ENCODE results near the gene RBM24. TPM values are rescaled to one million over a fixed set of nuclear protein-coding genes. Genes with fewer than 3 reads are reported as not detected.

Gene RBM24
- total RNA-seq, 1 experiment from 2014 or later: 3.3 TPM

DNA sequence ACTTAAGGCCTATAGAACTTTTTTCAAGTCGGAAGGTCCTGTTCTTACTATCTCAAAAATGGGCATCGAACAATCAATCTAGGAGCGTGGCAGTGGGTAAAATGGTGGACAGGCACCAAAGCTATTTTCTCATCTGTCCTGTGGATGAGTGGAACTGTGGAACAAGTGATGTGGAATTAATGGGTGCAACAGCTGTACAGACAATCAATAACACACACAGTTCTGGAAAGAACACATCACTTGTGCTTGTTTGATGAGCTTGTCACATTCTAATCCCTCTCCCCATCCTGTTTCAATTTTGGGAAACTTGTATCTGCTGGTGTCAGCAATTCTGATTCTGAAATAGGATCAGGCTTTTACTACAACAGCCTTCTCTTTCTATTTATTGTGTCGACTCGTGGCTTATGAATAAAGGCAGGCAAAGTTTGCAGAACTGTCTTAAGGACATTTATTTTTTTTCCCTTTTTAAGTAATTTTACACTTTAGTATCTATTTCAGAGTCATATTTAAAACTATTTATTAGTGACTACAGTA, 11.5 kb downstream of the RBM24 start:
- no peaks in the 10 kb centered on the region for H4K20me1 ChIP-seq (ENCODE audit: insufficient read depth)
- ChIA-PET POLR2A (no interaction called here), RAD21 (ENCODE audit: low non-redundant PET in 1 of 2, low total read pairs in 2 of 2, uncharacterized antibody in 2 of 2, unreplicated experiment in 2 of 2) (no interaction called here), CTCF (no interaction called here)
- ATAC-seq (no peak), DNase-seq (ENCODE audit: low read depth, low spot score) (no peak)
- no peaks in the 10 kb centered on the region for H3K79me2 ChIP-seq (ENCODE audit: insufficient read depth, low read length)
- no peak overlapping the region for H3K4me2 ChIP-seq (ENCODE audit: low read length)
- H3K36me3 ChIP-seq (ENCODE audit: control insufficient read depth in 1 of 2, insufficient read depth in 2 of 2, low read length in 2 of 2): no peaks in the 10 kb centered on the region
- intact Hi-C loops (cut with micrococcal nuclease): no loop called here
- no TSS peak for BruUV-seq (replicated peaks)
- H3K27ac ChIP-seq (ENCODE audit: low read depth, low read length): no peak overlapping the region
- no peak overlapping the region for H3K4me3 ChIP-seq (replicated peaks in 1 of 2; ENCODE audit: low read depth in 1 of 2, low read length in 2 of 2)
- no peak overlapping the region for H2AFZ ChIP-seq (ENCODE audit: low read depth, low read length, poor library complexity, severe bottlenecking)
- no peaks in the 10 kb centered on the region for H3K27me3 ChIP-seq (ENCODE audit: insufficient read depth, low read length)
- no peaks in the 10 kb centered on the region for H3K4me1 ChIP-seq (ENCODE audit: control insufficient read depth in 1 of 2, insufficient read depth in 2 of 2, low read length in 2 of 2)
- no peak overlapping the region for H3K9ac ChIP-seq (ENCODE audit: low read length)
- H3K9me2 ChIP-seq (ENCODE audit: insufficient read depth): no peaks in the 10 kb centered on the region
- no peaks in the 10 kb centered on the region for H3K9me3 ChIP-seq (ENCODE audit: control insufficient read depth in 1 of 2, insufficient read depth in 1 of 2, low read depth in 1 of 2, low read length in 2 of 2)
- TF ChIP-seq FOSL1 (IDR thresholded peaks at IDR 0.05; ENCODE audit: low read depth): no peak
- TF ChIP-seq TCF7L2 (IDR thresholded peaks at IDR 0.05; ENCODE audit: borderline replicate concordance, extremely low read depth, insufficient read depth, insufficient read length): no peak
- no peak for TF ChIP-seq POLR2AphosphoS5 (IDR thresholded peaks at IDR 0.05; ENCODE audit: low read depth, low read length)
- TF ChIP-seq EZH2phosphoT487 (IDR thresholded peaks at IDR 0.05; ENCODE audit: borderline replicate concordance): no peak
- no peak for TF ChIP-seq ELF1 (IDR thresholded peaks at IDR 0.05; ENCODE audit: borderline replicate concordance, low read depth)
- TF ChIP-seq, protein P1, sequence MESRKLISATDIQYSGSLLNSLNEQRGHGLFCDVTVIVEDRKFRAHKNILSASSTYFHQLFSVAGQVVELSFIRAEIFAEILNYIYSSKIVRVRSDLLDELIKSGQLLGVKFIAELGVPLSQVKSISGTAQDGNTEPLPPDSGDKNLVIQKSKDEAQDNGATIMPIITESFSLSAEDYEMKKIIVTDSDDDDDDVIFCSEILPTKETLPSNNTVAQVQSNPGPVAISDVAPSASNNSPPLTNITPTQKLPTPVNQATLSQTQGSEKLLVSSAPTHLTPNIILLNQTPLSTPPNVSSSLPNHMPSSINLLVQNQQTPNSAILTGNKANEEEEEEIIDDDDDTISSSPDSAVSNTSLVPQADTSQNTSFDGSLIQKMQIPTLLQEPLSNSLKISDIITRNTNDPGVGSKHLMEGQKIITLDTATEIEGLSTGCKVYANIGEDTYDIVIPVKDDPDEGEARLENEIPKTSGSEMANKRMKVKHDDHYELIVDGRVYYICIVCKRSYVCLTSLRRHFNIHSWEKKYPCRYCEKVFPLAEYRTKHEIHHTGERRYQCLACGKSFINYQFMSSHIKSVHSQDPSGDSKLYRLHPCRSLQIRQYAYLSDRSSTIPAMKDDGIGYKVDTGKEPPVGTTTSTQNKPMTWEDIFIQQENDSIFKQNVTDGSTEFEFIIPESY (IDR thresholded peaks at IDR 0.05; ENCODE audit: extremely low read depth, insufficient replicate concordance, low read length): no peak
- TF ChIP-seq YY1 (IDR thresholded peaks at IDR 0.05; ENCODE audit: extremely low read depth, insufficient replicate concordance, low read depth, low read length): no peak
- TF ChIP-seq JUND (IDR thresholded peaks at IDR 0.05): no peak
- TF ChIP-seq ZFX (IDR thresholded peaks at IDR 0.05): no peak
- TF ChIP-seq SRF (IDR thresholded peaks at IDR 0.05; ENCODE audit: low read depth): no peak
- no peak for TF ChIP-seq POLR2A (IDR thresholded peaks at IDR 0.05; ENCODE audit: borderline replicate concordance, extremely low read depth, insufficient read depth, insufficient read length)
- TF ChIP-seq, protein P2, sequence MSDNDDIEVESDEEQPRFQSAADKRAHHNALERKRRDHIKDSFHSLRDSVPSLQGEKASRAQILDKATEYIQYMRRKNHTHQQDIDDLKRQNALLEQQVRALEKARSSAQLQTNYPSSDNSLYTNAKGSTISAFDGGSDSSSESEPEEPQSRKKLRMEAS (IDR thresholded peaks at IDR 0.05): no peak
- TF ChIP-seq, protein P3, sequence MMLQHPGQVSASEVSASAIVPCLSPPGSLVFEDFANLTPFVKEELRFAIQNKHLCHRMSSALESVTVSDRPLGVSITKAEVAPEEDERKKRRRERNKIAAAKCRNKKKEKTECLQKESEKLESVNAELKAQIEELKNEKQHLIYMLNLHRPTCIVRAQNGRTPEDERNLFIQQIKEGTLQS (IDR thresholded peaks at IDR 0.05): no peak
- TF ChIP-seq SIN3A (IDR thresholded peaks at IDR 0.05; ENCODE audit: low read depth): no peak
- no peak for TF ChIP-seq CBX3 (IDR thresholded peaks at IDR 0.05; ENCODE audit: low read depth)
- TF ChIP-seq, protein P4, sequence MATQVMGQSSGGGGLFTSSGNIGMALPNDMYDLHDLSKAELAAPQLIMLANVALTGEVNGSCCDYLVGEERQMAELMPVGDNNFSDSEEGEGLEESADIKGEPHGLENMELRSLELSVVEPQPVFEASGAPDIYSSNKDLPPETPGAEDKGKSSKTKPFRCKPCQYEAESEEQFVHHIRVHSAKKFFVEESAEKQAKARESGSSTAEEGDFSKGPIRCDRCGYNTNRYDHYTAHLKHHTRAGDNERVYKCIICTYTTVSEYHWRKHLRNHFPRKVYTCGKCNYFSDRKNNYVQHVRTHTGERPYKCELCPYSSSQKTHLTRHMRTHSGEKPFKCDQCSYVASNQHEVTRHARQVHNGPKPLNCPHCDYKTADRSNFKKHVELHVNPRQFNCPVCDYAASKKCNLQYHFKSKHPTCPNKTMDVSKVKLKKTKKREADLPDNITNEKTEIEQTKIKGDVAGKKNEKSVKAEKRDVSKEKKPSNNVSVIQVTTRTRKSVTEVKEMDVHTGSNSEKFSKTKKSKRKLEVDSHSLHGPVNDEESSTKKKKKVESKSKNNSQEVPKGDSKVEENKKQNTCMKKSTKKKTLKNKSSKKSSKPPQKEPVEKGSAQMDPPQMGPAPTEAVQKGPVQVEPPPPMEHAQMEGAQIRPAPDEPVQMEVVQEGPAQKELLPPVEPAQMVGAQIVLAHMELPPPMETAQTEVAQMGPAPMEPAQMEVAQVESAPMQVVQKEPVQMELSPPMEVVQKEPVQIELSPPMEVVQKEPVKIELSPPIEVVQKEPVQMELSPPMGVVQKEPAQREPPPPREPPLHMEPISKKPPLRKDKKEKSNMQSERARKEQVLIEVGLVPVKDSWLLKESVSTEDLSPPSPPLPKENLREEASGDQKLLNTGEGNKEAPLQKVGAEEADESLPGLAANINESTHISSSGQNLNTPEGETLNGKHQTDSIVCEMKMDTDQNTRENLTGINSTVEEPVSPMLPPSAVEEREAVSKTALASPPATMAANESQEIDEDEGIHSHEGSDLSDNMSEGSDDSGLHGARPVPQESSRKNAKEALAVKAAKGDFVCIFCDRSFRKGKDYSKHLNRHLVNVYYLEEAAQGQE (IDR thresholded peaks at IDR 0.05; ENCODE audit: low read depth): no peak
- no peak for TF ChIP-seq CEBPB (IDR thresholded peaks at IDR 0.05; ENCODE audit: low read depth)
- no peak for TF ChIP-seq ZNF274 (IDR thresholded peaks at IDR 0.05; ENCODE audit: low read depth, low read length)

Measured in HCT116 (cell line).